GM19324 (cell line): Measurements from ENCODE around the gene PILRA.
"Not testable (repeated sequence)": the region's sequence is repeated elsewhere in the genome, so short reads cannot be mapped to it uniquely, and the experiment has no call there.

Source experiments
- ATAC-seq: cut with Tn5 transposase; IDR thresholded peaks from one replicate; pipeline ENCODE4 v1.9.1; 2021; ENCODE audit warnings: mild to moderate bottlenecking, moderate library complexity; ENCODE audit not compliant: unreplicated experiment, low FRiP score

The PILRA gene

GRCh38 chr7:100357131-100357561 lies 16.1 kb upstream of the PILRA start:
- ATAC-seq: no peak

GRCh38 chr7:100358027-100358856 lies 15.0 kb upstream of the PILRA start, which contains the start of gene PILRB:
Gene PILRB, plus strand, starts transcription at chr7:100358117. Its CDS starts 186 bp downstream, at chr7:100358303.
- no peak for ATAC-seq

GRCh38 chr7:100358857-100359212 lies 14.5 kb upstream of the PILRA start:
- ATAC-seq: no peak

DNA sequence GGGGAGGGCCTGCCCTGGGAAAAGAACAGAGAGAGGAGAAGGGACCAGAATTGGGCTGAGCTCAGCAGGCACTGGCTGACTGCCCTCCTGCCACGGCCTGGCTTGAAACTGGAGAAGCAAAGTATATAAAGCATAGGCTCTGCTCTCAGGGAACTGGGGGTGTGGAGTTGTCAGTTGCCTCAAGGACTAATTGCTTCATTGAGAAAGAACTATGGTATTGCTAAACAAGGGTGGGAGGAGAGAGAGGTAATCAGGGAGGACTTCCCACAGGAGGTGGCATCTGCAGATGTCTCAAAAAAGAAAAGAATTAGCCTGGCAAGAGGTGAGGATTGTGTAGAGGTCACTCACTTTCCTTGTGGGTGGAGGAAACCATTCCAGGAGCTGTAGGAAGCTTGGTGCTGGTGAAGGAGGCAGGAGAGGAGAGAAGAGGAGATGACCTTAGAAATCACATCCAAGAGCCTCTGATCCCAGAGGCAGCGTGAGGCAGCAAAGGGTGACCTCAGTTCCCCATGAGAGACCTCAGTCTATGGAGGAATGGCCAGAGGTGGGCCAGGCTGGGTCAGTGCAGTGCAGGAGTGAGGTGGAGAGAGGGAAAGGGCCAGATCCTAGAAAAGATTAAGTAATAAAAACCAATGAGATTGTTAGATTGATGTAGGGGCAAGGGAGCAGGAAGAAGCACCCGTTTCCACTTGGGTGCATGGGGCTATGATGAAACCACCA lies 13.0 kb upstream of the PILRA start:
- no peak for ATAC-seq

- no peak for ATAC-seq
Measured at GRCh38 chr7:100363098-100363497, 10.2 kb upstream of the PILRA start.

DNA sequence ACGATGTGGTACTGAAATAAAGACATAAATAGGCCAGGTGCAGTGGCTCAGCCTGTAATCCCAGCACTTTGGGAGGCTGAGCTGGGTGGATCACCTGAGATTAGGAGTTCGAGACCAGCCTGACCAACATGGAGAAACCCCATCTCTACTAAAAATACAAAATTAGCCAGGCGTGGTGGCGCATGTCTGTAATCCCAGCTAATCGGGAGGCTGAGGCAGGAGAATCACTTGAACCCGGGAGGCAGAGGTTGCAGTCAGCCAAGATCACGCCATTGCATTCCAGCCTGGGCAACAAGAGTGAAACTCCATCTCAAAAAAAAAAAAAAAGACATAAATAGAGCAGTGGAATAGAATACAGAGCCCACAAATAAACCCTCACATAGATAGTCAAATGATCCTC lies 9.5 kb upstream of the PILRA start:
- not testable (repeated sequence) for ATAC-seq

GRCh38 chr7:100364480-100364879 lies 8.8 kb upstream of the PILRA start:
- no peak for ATAC-seq

- not testable (repeated sequence) for ATAC-seq
Measured at GRCh38 chr7:100365998-100366367, 7.3 kb upstream of the PILRA start.

DNA sequence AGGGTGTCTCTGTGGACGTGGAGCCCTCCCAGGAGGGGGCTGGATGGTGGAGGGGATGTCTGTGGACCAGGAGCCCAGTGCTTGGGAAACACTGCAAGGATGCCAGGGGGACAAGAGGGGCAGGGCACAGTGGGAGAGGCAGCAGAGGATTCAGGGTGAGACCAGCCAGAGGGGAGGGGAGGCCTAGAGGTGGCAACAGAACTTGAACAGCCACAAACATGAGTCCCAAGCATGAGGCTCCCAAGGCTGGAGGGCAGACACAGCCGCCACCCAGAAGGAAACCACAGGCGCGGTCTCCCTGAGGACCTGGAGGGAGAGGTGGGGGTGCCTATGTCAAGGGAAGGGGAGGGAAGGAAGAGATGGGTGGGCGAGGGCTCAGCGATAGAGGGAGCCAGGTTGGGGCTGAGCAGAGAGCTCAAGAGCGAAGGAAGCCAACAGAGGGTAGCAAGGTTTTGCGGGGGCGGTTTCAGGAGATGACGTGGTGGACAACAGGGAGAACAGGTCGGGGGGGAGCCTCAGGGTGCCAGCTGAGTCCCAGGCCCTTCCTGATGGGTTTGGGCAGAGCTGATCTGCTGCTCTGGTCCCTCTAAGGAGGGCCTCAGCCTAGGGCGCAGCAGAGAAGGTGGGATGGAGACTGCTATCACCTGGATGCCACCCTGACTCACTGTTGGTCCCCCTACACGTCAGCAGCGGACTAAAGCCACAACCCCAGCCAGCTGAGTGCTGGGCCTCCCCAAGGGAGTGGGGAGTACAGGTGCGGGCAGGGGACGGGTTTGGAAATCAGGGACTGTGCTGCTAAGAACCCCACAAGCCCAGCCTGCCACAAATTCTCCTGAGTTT lies 6.7 kb upstream of the PILRA start:
- no peak for ATAC-seq

DNA sequence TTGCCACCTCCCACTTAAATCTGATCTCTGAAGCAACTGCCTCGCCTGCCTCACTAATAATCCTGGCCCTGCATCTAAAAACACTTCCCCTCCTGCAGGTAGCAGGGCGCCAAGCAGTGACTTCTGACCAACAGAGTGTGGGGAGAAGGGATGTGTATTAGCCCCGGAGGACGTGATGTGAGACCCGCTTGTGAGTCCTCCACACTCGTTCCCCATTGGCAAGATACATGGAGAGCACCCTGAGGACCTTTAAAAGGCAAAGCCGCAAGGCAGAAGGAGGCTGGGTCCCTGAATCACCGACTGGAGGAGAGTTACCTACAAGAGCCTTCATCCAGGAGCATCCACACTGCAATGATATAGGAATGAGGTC lies 6.1 kb upstream of the PILRA start:
- ATAC-seq: no peak

- no peak for ATAC-seq
Measured at GRCh38 chr7:100367676-100368613, 5.3 kb upstream of the PILRA start.

DNA sequence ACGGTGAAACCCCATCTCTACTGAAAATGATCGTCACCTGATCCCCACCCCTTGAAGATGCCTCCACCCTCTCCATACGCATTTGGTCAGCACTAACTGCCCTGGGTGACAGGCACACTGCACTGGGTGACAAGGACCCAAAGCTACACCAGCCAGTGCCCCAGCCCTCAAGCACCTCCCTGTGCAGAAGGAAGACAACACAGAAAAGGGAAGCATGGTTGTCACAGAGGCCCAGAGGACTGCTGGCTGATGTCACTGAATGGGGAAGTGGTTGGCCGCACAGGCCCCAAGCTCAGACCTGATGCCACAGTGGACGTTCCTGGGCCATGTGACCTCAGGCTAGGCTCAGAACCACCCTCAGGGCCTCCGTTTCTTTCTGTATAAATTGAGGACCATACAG lies 4.2 kb upstream of the PILRA start:
- peak; percentile 50 for ATAC-seq

DNA sequence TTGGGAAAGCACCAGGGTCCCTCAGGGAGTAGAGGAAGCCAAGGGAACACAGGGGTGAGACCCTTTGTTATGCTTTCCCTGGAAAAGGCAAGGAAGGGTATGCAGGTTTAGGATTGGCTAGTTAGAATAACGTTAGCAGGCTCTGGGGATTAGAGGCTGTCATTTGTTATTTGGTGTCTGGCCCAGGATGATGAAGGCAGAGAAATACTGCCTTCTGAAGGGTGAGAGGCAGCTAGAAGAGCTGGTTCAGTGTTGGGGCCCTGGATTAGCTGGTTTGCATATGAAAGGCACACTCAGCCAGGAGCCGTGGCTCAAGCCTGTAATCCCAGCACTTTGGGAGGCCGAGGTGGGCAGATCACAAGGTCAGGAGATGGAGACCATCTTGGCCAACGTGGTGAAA lies 3.0 kb upstream of the PILRA start:
- ATAC-seq: no peak

DNA sequence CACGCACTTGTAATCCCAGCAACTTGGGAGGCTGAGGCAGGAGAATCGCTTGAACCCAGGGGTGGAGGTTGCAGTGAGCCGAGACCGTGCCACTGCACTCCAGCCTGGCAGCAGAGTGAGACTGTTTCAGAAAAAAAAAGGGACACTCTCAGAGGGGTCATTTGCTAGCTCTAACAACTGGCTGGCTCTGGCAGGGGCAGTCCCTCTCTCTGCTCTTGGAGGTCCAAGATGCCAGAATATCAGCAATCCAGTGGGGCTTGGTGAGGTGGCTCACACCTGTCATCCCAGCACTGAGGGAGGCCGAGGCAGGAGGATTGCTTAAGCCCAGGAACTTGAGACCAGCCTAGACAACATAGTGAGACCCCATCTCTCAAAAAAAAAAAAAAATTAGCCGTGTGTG lies 2.5 kb upstream of the PILRA start:
- ATAC-seq: no peak

DNA sequence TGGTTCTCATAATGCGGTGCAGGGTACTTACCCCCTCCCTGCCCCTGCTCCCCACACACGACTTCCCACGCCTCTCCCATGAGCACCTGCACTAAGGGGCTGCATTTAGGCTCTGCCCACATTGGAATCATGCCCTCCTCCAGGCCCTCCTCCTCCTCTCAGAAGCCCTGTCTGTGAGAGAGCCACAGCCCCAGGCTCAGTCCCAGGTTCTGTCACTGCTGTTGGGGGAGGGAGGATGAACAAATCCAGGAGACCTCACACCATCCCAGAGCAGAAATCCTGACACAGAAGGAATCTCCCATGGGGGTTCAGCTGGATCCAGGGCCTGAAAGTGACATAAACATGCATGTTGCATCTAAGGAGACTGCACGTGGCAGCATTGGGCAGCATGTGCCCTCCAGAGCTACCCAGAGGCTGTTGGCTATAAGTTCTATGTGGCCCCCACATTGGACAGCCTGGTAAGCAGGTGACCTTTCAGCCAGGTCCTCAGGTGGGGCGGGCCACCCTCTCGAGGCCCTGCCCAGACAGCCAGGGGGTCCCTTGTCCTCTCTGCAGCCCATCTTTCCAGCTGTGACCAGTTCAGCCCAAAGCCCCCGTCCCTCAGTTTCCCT lies 1.6 kb upstream of the PILRA start:
- no peak for ATAC-seq

DNA sequence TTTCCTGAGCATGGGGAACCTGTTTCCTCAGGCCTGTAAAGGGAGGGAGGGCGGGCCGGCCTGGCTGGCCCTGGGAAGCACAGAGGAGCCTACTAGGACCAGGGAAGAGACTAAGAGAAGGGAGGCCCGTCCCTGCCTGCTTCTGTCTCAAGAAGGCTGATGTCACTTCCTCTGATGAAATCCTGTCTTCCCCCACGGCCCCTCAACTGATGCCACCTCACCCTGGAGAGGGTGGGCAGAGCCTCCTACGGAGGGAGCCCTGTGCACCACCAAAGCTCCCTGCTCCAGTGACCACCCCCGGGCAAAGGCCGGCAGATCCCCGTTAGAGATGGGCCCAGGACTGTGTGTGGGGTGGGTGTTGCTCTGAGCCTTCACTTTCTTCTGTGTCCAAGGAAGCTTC lies 1.0 kb upstream of the PILRA start:
- no peak for ATAC-seq

- ATAC-seq: no peak
Measured at GRCh38 chr7:100372694-100373093, 593 bp upstream of the PILRA start.

DNA sequence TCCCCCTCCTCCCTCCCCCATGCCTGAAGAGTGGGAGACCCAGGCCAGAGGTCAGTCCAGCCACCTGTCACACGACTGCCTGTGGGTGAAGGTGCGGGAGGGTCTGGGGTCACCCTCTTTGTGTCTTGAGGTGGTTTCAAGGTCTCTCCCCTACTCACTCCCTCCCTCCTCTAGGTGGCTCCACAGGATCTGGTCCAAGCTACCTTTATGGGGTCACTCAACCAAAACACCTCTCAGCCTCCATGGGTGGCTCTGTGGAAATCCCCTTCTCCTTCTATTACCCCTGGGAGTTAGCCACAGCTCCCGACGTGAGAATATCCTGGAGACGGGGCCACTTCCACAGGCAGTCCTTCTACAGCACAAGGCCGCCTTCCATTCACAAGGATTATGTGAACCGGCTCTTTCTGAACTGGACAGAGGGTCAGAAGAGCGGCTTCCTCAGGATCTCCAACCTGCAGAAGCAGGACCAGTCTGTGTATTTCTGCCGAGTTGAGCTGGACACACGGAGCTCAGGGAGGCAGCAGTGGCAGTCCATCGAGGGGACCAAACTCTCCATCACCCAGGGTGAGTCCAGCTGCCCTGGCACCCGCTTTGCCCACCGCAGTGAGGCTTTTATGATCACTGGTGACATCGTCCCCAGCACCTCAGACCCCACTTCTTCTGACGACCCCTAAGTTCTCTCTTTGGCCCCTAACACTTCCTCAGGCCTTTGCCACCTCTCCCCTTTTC lies 747 bp downstream of the PILRA start:
- not testable (repeated sequence) for ATAC-seq

- no peak for ATAC-seq
Measured at GRCh38 chr7:100374601-100375000, 1.3 kb downstream of the PILRA start.
